Ectodermal cell (in vitro differentiated cells): Measurements from ENCODE around the gene RETREG1.
A peak's percentile ranks its signal among the peaks of the same experiment; 100 is the strongest.
"Not testable (repeated sequence)": the region's sequence is repeated elsewhere in the genome, so short reads cannot be mapped to it uniquely, and the experiment has no call there.

Experiments used
- H3K27ac ChIP-seq: 2 replicates; pipeline ENCODE4 v1.7.0; 2013; ENCODE audit warnings: mild to moderate bottlenecking, low read depth, low read length; ENCODE audit not compliant: insufficient read depth, poor library complexity, severe bottlenecking
- H3K27me3 ChIP-seq: 2 replicates; pipeline ENCODE4 v1.7.0; 2013; ENCODE audit warnings: mild to moderate bottlenecking, low read length; ENCODE audit not compliant: insufficient read depth, control insufficient read depth, poor library complexity, severe bottlenecking
- H3K36me3 ChIP-seq: one replicate; pipeline ENCODE4 v1.7.0; 2013; ENCODE audit warnings: low read length; ENCODE audit not compliant: control insufficient read depth, insufficient read depth
- H3K4me1 ChIP-seq: one replicate; pipeline ENCODE4 v1.7.0; 2013; ENCODE audit warnings: low read length; ENCODE audit not compliant: control insufficient read depth, insufficient read depth
- H3K4me3 ChIP-seq: 2 replicates; pipeline ENCODE4 v1.7.0; 2013; ENCODE audit warnings: low read depth, low read length, control low read depth; ENCODE audit not compliant: insufficient read depth
- H3K9me3 ChIP-seq: 2 replicates; pipeline ENCODE4 v1.7.0; 2013; ENCODE audit warnings: mild to moderate bottlenecking, low read length, moderate library complexity; ENCODE audit not compliant: control insufficient read depth
- WGBS, 2 experiments: methylation state at CpG; one replicate each; pipeline ENCODE4 v1.1.7; 2013; ENCODE audit warnings: missing lambda C conversion rate in 2 of 2; 5-methylcytosine and 5-hydroxymethylcytosine counted together

RETREG1 gene

DNA sequence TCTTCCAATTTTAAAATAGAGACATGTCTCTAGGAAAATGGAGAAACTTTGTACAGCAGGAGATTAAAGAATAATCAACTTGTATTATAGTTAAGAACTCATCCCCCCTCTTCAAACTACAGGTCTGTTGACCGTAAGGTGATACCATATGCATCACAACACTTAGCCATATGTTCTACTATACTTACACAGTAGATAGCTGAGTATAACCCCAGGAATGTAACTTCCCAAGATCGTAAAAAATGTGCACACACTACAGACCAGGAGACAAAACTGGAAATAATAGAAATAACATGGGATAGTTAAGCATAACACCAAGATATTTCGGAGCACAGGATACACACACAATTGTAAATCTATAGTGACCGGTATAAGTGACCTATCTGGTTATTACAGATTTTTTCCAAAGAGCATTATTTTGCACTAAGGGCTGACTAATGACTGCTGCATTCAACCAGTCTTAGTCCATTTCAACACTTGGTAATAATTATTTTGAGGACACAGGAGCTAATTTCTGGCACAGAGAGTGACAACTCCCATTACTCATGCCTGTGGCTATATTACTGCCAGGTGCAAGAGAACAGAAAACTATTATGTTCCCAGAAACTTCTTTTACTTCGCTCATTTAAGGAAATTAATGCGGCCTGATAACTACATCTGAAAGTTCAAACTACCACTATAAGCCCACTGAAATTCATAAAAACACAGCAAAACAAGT is 135.8 kb downstream of the RETREG1 start:
- Histone ChIP-seq H3K4me1 (no peaks in the 10 kb centered on the region), H3K27ac (no peak overlapping the region), H3K4me3 (no peak overlapping the region), H3K36me3 (no peaks in the 10 kb centered on the region), H3K9me3 (no peaks in the 10 kb centered on the region), H3K27me3 (no peaks in the 10 kb centered on the region)
- WGBS, 2 experiments: 89 to 93% methylated on average over 6 of the region's 6 CpGs

- Histone ChIP-seq H3K4me1 (no peaks in the 10 kb centered on the region), H3K27me3 (no peaks in the 10 kb centered on the region), H3K4me3 (no peak overlapping the region), H3K27ac (no peak overlapping the region), H3K9me3 (no peaks in the 10 kb centered on the region), H3K36me3 (no peaks in the 10 kb centered on the region)
These were observed 136.7 kb downstream of the RETREG1 start for GRCh38 chr5:16480144-16480543.

GRCh38 chr5:16477541-16477940 is 139.3 kb downstream of the RETREG1 start:
- WGBS, 2 experiments: 88 to 93% methylated on average over 3 of the region's 3 CpGs
- Histone ChIP-seq H3K4me3 (no peak overlapping the region), H3K36me3 (no peaks in the 10 kb centered on the region), H3K27ac (no peak overlapping the region), H3K9me3 (no peaks in the 10 kb centered on the region), H3K27me3 (no peaks in the 10 kb centered on the region), H3K4me1 (no peaks in the 10 kb centered on the region)

- not testable (repeated sequence) for H3K9me3 ChIP-seq, H3K4me3 ChIP-seq, H3K36me3 ChIP-seq, H3K27me3 ChIP-seq, H3K27ac ChIP-seq, H3K4me1 ChIP-seq
- WGBS, 2 experiments: 88 to 92% methylated on average over 3 of the region's 3 CpGs
These were observed 140.4 kb downstream of the RETREG1 start for GRCh38 chr5:16476417-16476816.

GRCh38 chr5:16471387-16471786 is 145.4 kb downstream of the RETREG1 start:
- no peaks in the 10 kb centered on the region for H3K27me3 ChIP-seq
- no peaks in the 10 kb centered on the region for H3K9me3 ChIP-seq
- no peak overlapping the region for H3K27ac ChIP-seq
- H3K36me3 ChIP-seq: no peaks in the 10 kb centered on the region
- H3K4me1 ChIP-seq: peaks cover 2% of the 10 kb centered on the region
- H3K4me3 ChIP-seq: no peak overlapping the region
- 89% methylated on average over 2 of the region's 3 CpGs; no CpG with 5 or more reads in 1 of the 2 experiments for WGBS, 2 experiments

GRCh38 chr5:16467363-16468219 is 149.2 kb downstream of the RETREG1 start:
- H3K4me1 ChIP-seq: peaks cover 12% of the 10 kb centered on the region
- H3K27me3 ChIP-seq: no peaks in the 10 kb centered on the region
- H3K9me3 ChIP-seq: no peaks in the 10 kb centered on the region
- no peak overlapping the region for H3K27ac ChIP-seq
- H3K36me3 ChIP-seq: peaks cover 8% of the 10 kb centered on the region
- 90 to 93% methylated on average over 3 of the region's 3 CpGs for whole genome bisulfite sequencing, 2 experiments
- H3K4me3 ChIP-seq: no peak overlapping the region

GRCh38 chr5:16465544-16466432 is 151.0 kb downstream of the RETREG1 start, which contains the start of gene ZNF622:
Gene ZNF622, minus strand, starts transcription at chr5:16465800. Its CDS starts 135 bp downstream, at chr5:16465665.
- H3K9me3 ChIP-seq: no peaks in the 10 kb centered on the region
- peaks cover 26% of the 10 kb centered on the region for H3K36me3 ChIP-seq
- H3K4me1 ChIP-seq: peaks cover 12% of the 10 kb centered on the region
- H3K27me3 ChIP-seq: no peaks in the 10 kb centered on the region
- H3K4me3 ChIP-seq: peak within 1 kb of the TSS; percentile 99
- WGBS, 2 experiments: 0% methylated on average over 75 of the region's 75 CpGs
- peak within 1 kb of the TSS; percentile 30 for H3K27ac ChIP-seq

GRCh38 chr5:16464664-16465543 is 151.9 kb downstream of the RETREG1 start:
- Histone ChIP-seq H3K27me3 (no peaks in the 10 kb centered on the region), H3K9me3 (no peaks in the 10 kb centered on the region), H3K4me3 (peak overlapping the region; percentile 99), H3K4me1 (peaks cover 12% of the 10 kb centered on the region), H3K27ac (no peak overlapping the region), H3K36me3 (peaks cover 29% of the 10 kb centered on the region)
- 11 to 12% methylated on average over 40 of the region's 40 CpGs for WGBS, 2 experiments

- peaks cover 12% of the 10 kb centered on the region for H3K4me1 ChIP-seq
- H3K9me3 ChIP-seq: no peaks in the 10 kb centered on the region
- no peaks in the 10 kb centered on the region for H3K27me3 ChIP-seq
- 80 to 91% methylated on average over 1 of the region's 1 CpG for WGBS, 2 experiments
- peak overlapping the region; percentile 99 for H3K4me3 ChIP-seq
- H3K27ac ChIP-seq: no peak overlapping the region
- peaks cover 29% of the 10 kb centered on the region for H3K36me3 ChIP-seq
These were observed 152.6 kb downstream of the RETREG1 start for GRCh38 chr5:16464231-16464630.
